GM19025 (cell line): ENCODE data around the gene GSAP.

ENCODE experiments used
- ATAC-seq: cut with Tn5 transposase; IDR thresholded peaks from one replicate; pipeline ENCODE4 v1.9.1; 2021; ENCODE audit warnings: mild to moderate bottlenecking, low read depth, moderate library complexity; ENCODE audit not compliant: unreplicated experiment

The GSAP gene

GRCh38 chr7:77438131-77438530 lies 22.0 kb upstream of the GSAP start:
- no peak for ATAC-seq

GRCh38 chr7:77434570-77435275 lies 18.6 kb upstream of the GSAP start:
- ATAC-seq, result no peak

GRCh38 chr7:77433901-77434300 lies 17.8 kb upstream of the GSAP start:
- ATAC-seq, result no peak

GRCh38 chr7:77430927-77431326 lies 14.8 kb upstream of the GSAP start:
- ATAC-seq, result no peak

DNA sequence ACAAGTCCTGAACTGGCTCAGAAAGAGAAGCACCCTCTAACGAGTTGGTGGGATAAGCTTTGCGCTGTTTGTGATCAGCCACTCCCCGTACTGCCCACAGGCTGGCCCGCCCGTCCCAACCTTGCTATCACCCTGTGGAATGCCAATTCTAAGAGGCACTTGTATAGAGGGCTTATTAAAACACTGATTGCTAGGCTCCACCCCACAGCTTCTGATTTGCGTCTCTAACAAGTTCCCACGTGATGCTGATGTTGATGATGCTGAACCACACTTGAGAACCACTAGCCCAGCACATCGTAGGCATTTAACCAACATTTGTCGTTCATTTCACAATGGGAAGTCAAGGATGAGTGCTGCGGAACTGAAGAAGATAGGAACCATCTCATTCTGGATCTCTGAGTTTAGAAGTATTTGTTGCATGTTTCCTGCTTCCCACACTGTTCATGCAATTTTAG lies 12.7 kb upstream of the GSAP start:
- no peak for ATAC-seq

GRCh38 chr7:77427996-77428603 lies 12.0 kb upstream of the GSAP start:
- no peak for ATAC-seq

DNA sequence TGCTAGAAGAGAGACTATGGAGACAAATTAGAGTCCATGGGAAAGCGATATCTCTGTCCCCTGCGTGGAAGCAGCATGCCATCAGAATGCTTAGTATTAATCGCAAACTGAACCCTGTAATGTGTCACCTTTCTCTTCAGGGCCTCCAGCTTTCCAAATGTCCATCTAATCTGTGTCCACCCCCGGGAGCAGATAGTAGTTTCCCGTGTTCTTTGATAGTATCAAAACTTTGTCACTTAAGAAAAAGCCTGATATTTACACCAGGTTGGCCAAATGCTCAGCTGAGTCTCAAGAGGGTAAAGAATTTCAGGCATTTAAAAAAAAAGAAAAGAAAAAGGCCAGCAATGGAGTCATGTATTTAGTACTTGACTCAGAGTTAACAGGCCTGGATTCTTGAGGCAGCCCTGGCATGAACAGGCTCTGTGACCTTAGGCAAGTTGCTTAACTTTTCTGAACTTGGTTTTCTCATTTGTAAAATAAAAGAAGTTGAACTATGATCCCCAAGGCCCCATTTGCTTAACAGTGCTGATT lies 10.4 kb upstream of the GSAP start:
- ATAC-seq, result no peak

DNA sequence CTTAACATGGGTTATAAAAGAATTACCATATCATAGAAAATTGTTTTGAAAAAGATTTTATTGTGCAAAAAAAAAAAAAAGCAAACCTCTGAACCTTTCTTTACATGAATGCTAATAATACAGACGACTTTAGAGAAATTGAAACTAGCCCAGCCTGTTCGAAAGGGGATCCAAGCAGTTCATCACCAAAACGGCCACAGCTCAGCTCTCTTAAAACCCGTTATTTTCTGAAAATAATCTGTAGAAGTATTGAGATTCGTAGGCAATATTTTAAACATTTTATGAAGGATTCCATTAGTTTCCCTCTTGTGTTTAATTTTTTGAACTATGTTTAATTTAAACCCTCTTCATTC lies 9.9 kb upstream of the GSAP start:
- ATAC-seq, result no peak

GRCh38 chr7:77425101-77426051 lies 9.2 kb upstream of the GSAP start:
- ATAC-seq, result no peak

DNA sequence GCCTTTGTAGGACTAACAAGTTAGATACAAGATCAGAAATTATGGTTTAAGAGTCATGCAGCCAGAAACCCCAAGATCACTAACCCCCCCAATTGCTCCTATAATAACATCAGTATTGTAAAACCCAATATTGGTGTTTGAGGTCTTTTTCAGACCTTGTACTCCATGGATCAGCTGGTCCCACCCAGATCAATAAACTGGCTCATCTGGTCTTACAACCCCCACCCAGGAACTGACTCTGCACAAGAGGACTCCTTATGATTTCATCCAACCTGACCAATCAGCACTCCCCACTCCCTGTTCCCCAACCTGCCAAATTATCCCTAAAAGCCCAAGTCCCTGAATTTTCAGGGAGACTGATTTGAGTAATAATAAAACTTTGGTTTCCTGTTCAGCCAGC lies 6.4 kb upstream of the GSAP start:
- no peak for ATAC-seq

GRCh38 chr7:77420986-77421672 lies 5.0 kb upstream of the GSAP start:
- no peak for ATAC-seq

- no peak for ATAC-seq
These were observed 4.3 kb upstream of the GSAP start for GRCh38 chr7:77420438-77420837.

GRCh38 chr7:77419102-77419501 lies 3.0 kb upstream of the GSAP start:
- ATAC-seq, result no peak

DNA sequence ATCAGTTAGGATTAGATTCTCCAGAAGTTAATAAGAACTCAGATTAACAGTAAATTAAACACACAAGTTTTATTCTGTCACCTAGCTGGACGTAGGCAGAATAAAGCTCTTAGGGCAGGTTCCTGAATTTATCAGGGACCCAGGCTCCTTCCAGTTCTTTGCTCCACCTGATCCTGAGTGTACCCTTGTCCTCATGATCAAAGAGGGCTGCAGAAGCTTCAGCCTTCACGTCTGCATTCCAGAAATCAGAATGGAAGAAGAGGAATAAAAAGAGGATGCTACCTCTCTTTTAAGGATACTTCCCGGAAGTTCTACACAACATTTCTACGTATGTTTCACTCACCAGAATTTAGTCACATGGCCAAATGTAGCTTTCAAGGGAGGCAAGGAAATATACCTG lies 1.7 kb upstream of the GSAP start:
- no peak for ATAC-seq

GRCh38 chr7:77416621-77417371 lies 647 bp upstream of the GSAP start:
- no peak for ATAC-seq

DNA sequence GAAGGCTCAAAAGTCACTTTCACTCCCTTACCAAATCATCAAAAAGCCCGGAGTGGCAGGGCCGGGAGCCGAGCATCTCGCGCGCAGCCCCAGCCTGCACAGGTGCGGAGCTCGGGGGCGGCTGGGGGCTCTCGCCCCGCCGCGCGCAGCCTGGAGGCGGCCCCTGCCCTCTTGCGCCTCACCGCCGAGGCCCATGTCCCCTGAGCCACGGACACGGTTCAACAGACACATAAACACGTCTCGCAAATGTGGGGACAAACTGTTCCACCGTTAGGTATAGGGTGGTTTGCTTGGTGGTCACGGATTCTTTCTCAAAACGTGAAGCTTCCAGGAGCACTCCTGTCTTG lies 700 bp downstream of the GSAP start:
- ATAC-seq, result peak; percentile 23

- no peak for ATAC-seq
These were observed 2.2 kb downstream of the GSAP start for GRCh38 chr7:77413861-77414424.

DNA sequence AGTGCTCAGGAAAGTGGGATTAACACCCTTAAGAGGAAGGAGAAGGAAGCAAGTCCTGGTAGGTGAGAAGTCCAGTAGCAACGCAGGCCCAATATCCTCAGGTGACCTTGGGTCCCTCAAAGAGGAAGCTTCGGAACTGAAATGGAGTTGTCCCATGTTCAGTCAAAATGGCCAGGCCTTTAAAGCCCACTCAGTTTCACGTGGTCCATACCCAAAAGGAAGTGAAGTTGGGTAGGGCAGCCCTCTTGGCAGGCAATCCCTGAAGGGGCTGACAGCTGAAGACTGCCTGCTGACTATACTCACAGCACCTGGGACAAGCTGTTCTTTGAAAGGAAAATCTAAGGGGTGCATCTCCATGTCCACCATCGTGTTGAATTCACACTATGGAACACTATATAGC lies 3.0 kb downstream of the GSAP start:
- ATAC-seq, result no peak

DNA sequence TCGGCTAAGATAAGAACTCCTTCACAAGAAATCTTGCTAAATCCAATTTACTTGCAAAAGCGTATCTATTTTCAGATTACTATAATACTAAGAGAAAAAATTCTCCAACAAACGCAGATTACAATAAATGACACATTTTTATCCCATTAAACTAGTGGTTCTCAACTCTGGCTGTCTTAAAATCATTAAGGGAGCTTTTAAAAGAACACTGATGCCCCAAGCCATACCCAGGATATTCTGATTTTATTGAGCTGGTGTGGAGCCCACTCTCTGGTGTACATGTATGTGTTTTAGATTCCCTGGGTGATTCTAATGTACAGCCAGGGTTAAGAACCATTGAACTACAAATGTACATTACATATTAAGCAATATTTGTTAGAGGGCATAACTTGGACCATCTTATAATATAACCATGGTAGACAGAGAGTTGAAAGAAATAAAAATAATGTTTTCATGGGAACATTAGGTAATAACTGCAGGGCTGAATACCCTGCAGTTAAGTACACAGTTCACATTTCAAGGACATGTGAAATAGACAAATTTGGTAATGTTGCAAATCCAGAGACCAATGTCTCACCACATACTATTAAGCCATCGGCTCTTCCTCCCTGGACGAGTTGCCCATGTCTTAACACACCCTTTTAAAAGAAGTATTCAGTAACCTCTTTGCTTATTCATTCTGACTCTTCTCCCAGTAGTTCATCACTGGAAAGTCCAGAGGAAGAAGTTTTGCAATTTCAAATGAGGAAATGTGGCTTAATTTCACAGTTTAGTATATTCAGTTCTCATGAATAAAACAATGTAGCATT lies 6.2 kb downstream of the GSAP start:
- no peak for ATAC-seq
